NK-92 (cell line): ENCODE data around the gene GBA2.

Source experiments
- DNase-seq: peaks from one replicate; lab custom pipeline; 2025; ENCODE audit not compliant: unreplicated experiment; lab: John Stamatoyannopoulos, UW

GBA2 gene

DNA sequence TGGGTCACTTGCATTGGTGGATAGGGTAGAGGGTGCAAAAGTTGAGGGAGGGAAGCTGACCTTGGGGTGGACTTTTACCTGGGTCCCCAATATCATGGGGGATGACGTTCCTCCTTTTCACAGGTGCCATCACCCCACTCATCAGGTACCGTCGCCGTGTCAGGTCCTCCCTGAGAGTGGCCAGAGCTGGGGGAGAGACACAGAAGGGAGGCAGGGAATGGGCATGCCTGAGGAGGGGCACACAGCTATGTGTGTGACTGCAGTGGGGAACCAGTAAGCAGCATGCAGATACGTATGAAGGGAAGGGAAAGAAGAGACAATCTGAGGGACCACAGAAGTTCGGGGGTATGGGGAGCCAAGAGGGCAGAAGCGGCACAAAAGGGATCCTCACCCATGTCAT is 10.1 kb downstream of the GBA2 start:
- no peak for DNase-seq

DNA sequence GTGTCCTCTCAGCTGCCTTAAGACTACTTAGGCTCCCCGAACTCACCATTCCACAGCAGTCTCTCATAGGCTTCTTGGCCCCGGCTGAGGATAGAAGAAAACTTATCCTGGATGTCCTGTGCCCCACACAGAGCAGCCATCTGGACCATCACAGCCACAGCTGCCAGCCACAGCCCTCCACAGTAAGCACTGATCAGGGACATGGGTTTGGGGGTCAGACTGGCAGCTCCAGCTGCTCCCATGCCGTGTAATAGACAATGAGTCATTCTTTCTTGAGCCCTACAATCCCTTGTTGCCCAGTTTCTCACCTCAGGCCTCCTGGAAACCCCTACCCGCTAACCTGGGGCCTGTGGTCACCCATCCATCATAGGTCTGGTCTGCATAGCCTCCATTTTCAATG is 10.8 kb downstream of the GBA2 start:
- no peak for DNase-seq

DNA sequence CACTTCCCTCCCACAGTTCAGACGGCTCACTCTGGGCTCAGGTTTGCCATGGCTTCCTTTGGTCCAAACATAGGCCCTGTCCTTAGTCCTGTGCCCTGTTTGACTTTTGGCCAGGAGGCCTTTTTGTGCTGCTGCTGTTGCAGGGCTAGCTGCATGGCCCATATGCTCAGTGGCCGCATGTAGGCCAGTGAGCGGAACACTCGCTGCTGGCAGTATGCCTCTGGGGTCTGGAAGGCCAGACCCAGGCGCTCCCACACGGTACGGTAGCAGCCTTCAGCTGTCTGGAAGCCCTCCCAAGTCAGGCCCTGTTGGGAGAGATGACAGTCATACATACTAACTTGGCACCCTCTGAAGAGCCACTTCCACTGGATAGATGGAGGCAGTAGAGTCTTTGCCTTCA is 11.9 kb downstream of the GBA2 start:
- no peak for DNase-seq

DNA sequence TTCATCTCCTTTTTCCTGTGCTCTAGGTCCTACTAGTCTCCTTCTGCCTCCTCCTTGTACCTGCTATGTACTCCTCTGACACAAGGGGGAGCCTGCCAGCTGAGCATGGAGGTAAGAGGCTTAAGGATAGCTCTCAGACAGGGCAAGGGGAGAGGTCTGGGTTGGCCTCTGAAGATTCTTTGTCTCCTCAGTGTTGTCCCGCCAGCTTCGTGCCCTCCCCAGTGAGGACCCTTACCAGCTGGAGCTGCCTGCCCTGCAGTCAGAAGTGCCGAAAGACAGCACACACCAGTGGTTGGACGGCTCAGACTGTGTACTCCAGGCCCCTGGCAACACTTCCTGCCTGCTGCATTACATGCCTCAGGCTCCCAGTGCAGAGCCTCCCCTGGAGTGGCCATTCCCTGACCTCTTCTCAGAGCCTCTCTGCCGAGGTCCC is 12.8 kb downstream of the GBA2 start:
- no peak for DNase-seq

DNA sequence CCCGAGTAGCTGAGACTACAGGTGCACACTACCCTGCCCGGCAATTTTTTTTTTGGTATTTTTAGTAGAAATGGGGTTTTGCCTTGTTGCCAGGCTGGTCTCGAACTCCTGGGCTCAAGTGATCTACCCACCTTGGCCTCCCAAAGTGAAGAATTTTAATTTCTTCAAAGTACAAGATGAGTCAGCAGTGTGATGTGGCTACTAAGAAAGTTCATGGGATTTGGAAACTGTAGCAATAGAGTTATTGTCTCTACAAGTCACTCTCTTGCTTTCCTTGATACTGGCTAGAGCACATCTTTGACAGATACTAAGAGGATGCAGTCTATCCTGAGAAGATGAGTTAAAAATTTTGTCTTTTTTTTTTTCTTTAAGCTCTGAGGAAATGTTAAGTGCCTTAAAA is 14.9 kb downstream of the GBA2 start:
- no peak for DNase-seq

DNA sequence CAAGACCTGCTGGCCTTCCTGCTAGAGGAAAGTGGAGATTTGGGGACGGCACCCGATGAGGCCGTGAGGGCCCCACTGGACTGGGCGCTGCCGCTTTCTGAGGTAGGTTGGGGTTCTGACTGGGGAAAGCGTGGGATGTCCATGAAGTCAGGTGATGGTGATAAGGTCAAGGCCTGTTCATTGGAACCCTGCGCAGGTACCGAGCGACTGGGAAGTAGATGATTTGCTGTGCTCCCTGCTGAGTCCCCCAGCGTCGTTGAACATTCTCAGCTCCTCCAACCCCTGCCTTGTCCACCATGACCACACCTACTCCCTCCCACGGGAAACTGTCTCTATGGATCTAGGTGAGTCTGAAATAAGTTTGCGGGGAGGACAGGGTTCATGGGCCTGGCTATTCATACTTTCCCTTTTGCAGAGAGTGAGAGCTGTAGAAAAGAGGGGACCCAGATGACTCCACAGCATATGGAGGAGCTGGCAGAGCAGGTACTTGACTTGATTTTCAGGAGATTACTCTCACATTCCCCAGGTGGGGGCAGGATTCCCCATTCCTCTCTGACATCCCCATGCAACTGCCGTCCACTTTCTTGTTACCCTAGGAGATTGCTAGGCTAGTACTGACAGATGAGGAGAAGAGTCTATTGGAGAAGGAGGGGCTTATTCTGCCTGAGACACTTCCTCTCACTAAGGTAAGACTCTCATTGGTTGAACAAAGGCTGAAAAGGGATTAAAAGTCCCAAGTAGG is 16.1 kb downstream of the GBA2 start:
- no peak for DNase-seq

DNA sequence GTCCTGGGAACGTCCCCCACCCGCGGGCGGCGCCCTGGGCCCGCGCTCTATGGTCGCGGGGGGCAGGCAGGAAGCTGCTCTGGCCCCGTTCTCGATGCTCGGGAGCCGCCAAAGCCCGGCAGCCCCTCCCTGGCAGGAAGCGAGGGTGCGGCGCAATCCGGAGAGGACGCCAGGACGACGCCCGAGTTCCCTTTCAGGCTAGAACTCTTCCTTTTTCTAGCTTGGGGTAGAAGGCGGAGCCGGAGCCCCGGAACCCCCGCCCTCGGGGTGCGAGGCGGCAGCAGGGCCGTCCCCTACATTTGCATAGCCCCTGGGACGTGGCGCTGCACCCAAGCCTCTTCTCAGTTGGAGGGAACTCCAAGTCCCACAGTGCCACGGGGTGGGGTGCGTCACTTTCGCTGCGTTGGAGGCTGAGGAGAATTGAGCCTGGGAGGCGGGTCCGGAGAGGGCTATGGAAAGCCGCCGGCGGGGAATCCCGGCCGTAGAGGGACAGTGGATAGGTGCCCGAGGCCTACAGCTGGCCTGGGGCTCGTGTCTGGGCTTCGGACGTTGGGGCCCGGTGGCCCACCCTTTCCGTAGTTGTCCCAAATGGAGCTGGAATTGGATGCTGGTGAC is 16.7 kb downstream of the GBA2 start, which contains the start of the genes CREB3 and TLN1:
TSS of gene CREB3 (plus strand) at position 482 of the 615 bp plus-strand sequence. CDS start at position 589, 107 bp downstream.
TSS of gene TLN1 (minus strand) at position 11 of the 615 bp plus-strand sequence. CDS start 6,501 bp downstream, outside the sequence.
- peak; percentile 78 for DNase-seq

DNA sequence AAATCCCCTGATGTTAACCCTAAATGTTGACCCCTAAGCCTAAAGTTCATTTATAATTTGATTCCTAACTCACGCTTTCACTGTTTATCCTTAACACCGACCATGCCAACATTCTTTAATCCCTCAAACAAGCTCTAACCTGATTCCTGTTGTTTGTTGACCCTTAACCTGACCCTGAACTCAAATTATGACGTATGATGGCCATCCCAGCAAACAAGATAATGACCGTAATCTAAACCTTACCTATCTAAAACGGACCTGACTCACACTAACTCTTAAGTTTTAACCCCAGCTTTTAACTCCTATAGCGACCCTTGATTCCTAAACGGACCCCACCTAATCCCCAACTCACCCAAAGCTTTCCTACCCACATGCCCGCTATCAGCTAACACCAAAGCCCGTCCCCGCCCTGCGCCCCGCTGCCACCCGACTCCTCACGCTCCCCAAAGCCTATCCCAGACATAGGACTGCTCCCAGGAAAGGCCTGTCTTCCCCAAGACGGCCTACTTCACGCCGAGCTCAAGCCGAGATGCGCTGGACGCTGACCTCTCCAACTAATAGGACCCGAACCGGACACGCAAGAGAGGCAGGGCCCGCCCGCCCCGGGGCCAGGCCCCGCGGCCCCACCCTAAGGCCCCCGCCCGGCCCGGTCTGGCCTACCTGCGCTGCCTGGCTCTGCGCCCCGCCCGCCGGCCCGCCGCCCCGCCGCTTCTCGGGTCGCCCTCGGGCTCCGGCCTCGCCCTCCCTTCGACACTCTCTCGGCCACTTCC is 17.4 kb downstream of the GBA2 start:
- no peak for DNase-seq

DNA sequence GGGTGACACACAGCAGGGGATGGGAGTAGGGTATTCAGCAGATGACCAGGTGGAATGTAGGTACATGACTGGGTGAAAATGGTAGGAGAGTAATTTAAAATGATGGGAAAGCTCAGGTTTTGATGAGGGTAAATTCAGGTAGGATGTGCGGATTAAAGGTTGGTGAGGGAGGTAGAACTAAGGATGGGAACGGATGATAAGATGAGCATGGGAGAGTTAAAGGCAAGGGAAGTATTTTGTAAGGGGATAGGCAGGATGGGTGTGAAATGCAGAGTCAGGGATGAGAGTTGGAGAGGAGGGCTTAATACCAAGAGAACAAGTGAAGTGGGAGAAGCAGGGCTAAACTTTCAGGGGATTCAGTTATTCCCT is 18.6 kb downstream of the GBA2 start:
- DNase-seq = no peak

DNA sequence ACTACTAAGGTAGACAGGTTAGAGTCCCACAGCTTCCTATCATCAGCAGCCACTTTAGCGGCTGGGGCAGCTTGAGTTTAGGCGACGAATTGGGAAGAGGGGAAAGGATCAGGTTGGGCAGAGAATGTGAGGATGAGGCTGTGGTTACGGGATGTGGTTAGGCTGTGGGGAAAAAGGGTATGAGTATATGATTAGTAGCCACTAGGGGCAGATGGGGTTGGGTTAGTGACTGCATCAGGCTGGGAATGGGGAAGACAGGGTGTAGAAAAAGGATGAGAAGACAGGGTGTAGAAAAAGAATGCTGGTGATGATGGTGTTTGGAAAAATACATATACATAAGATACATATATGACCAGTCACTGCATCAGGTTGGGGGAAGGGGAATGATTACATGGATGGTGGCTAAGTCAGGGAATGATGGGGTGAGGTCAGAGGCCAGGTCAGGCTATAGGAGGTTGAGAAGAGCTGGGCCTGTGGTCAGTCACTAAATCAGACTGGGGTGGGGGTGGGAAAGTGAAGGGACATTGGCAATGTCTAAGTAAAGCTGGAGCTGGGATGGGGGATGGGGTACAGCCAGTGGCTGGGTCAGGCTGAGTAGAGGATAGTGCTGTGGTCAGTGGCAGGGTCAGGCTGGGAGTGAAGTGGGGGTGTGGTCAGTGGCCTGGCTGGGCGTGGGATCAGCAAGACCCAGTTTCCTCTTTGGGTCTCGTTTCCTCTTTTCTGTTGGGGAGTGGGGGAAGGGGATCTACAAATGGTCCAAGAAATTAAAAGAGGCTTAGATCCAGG is 19.1 kb downstream of the GBA2 start:
- no peak for DNase-seq

DNA sequence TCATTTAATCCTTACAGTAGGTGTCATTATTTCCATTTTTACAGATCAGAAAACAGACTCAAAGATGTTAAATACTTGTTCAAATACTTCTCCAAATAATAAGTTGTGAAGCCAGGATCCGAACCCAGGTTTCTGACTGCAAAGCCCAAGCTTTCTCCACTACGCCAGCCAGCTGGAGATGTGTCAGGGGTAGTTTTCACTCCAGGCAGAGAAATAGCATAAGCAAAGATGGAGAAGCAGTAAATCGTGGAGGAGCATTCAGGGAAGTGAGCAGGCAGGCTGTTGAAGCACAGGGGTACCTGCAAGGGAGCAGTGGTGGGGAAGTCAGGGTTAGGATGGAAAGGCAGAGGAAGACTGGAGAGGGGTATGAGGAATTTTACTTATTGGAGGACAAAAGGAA is 19.9 kb downstream of the GBA2 start:
- no peak for DNase-seq

DNA sequence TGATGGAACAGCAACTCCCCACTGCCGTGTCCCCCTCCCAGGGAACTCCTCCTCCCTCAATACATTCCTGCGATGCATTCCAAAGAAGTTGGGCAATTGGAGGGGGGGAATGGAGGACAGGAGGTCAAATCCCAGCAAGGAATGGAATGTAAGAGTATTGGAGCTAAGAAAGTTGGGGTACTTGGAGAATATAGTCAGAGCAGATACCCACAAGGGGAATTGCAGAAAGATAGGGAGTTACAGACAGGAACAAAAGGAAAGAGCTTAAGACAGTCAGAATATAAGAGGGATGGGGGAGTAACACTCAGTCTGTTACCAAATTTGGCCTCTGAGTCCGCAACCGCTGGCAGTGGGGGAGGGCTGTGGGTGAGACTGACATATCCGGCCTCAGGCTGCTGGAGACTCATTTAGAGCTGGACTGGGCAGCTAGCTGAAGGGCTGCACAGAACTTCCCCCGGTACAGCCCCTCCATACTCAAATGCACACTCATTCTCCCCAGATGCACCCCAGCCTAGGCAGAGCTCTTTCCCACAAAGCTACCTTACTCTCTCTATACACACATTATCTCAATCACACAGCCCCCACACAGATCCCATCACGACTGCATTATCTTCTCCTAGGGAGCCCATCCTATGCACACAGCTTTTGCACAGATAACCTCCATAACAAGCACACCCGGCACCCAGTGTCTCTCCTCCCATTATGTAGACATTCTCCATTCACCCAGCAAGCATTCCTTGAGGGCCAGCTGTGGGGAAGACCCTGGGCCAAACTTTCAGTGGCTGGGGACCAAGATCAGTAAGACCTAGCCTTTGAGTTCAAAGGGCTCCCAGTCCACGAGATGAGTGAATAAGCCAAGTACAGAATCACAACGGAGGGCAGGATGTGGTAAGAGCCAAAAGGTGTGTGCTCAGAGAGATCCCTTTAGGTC is 20.7 kb downstream of the GBA2 start:
- DNase-seq = no peak

DNA sequence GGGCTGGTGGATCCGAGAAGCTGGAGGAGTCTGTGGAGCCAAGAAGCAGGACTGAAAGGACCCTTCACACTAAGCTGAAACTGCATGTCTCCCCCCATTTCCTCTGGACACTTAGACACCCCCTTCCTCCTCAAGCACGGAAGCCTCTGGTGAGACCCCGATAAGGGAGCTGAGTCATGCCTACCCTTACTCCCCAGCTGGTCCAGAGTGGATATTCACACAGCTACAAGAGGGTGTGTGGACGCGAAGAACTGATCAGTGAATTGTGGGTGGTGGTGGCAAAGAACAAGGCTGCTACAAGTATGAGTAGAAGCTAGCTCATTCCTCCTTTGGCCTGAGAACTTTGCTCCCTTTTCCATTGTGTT is 21.4 kb downstream of the GBA2 start:
- no peak for DNase-seq

DNA sequence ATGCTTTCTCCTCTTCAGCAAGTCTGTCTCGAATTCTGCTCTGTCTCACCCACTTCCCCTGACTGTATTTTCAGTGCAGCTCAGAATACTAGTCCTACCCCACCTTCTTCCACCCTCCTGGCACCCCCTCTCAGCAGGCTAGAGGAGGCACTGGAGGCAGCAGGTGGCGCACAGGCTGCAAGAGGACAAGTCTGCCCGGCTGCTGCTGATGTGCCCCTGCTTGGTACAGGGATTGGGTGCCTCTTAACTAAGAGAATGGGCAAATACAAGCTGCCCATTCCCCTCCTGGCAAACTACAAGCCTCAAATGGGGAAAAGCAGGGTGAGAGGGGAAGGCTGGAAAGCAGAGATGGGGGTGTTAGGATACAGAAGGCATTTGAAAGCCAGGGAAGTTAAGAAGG is 22.1 kb downstream of the GBA2 start:
- DNase-seq = no peak

DNA sequence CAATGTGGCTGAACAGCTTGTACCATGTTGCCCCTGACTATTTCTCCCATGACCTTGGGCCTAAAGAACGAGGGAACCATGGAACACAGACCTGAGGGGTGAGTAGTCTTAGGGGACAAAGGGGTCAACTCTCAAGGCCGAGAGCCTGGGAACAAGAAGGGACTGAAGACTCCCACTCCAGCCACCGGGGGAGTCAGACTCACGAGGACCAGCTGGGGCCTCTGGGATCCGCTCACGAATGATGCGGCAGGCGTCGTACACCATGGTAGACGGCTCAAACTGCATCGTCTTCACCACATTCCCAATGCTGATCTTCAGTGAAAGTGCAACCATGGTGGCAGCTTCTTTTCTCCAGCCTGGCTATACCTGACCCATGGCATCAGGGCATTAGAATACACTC is 23.7 kb downstream of the GBA2 start:
- no peak for DNase-seq

DNA sequence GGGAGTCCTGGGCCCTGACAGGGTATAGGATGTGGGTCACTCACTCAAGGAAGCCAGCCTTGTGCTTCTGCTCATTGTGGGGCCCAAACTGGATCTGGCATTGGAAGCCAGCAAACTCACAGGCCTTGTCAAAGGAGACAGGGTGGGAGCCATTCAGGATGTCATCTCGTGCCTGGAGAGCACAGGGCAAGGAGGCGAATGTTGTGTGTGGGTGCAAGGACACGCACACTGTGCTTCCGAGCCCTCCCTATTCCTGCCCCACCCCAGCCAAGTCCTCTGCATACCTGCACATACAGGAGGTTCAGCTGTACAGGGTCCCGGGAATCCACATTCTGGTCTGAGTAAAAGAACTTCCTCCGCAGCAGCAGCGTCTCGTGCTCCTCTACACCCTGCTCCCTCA is 25.1 kb downstream of the GBA2 start:
- DNase-seq = no peak

DNA sequence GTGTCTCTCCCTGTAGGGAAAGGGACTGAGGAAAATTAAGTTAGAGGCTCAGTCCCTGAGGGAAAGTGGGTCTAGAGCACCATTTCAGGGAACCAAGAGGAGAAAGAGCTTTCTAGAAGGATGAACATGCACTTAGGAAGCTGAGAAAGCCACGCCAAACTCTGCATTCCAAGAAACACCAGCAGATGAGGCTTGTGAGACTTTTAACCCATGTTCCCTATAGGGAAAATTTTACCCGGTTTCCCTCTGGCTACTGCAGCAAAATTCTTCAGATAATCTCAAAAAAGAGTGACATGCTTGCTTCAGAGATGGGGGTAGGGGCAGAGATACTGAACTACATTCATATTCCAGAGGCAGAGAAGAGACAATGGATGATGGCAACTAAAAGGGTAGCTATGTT is 25.6 kb downstream of the GBA2 start:
- no peak for DNase-seq

DNA sequence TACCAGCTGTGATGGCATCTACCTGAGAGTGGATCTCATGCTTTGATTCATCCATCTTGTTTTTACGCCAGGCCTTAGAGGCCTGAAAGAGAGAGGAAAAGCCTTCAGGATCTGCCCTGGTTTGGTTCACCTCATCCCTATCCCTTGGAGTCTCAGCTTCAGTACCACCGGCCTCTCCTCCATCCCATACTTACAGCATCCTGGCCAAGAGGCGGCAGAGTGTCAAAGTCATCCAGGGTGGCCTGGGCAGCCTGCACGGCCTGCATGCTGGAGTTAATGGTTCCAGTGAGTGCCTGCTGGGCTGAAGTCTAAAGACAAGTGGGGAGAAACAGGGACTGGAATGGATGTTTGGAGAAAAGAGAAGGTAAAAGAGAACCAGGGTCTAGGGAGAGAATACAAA is 29.5 kb downstream of the GBA2 start:
- no peak for DNase-seq

DNA sequence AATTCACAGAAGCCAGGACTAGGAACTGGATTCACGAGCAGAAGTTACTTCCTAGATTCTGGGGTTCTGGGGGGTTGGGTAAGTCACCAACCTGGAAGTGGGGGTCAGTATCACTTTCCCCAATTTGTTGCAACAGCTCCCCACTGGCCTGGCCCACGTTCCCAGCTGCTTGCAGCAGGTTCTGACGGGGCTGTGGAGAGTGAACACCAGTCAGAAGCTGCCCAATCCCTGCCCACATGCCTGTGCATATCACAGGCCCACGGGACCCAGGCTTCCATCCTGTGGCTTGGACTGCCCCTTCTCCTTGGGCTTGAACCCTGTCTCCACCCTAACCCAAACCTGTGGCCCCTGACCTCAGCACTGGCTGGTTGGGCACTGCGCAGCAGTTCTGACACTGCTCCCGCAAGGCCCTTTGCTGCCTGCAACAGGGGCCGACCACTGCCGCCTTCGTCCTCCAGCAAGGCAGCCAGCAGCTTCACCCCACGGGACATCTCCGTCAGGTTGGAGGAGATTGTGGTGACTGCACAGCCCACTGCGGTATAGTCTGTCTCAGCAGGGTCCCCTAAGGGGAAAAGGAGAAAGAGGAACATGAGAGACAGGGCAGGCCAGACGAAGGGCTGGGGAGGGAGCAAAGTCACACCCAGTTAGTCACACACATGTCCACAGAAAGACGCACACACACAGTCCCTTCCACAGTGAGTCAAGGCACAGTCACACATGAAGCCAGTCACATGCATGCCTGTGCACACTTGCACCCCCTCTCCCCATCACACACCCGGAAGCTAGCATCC is 30.1 kb downstream of the GBA2 start:
- DNase-seq = no peak
